Endothelial cell of umbilical vein (primary cell): Measurements from ENCODE around the gene TNFRSF14.

ENCODE experiments used
- CTCF ChIP-seq, 2 donors: IDR thresholded peaks; 1 replicate in 1 of 2; 2 replicates in 1 of 2; pipeline ENCODE4 v1.5.1; 2011; ENCODE audit warnings: low read length in 2 of 2, mild to moderate bottlenecking in 2 of 2, moderate library complexity in 2 of 2, control low read depth in 1 of 2, inconsistent platforms in 1 of 2, low read depth in 1 of 2; ENCODE audit not compliant: insufficient read depth in 1 of 2; ENCODE audit errors: extremely low read depth in 1 of 2
- EZH2 ChIP-seq: IDR thresholded peaks from 2 replicates; pipeline ENCODE4 v1.6.1; 2012; ENCODE audit warnings: borderline replicate concordance, low read depth, mild to moderate bottlenecking, moderate library complexity, low read length, inconsistent platforms; ENCODE audit not compliant: severe bottlenecking
- FOS ChIP-seq: IDR thresholded peaks from 2 replicates; pipeline ENCODE4 v1.6.1; 2011; ENCODE audit warnings: mild to moderate bottlenecking, low read length, moderate library complexity, borderline replicate concordance; ENCODE audit not compliant: insufficient read depth
- GATA2 ChIP-seq: IDR thresholded peaks from 2 replicates; pipeline ENCODE4 v1.7.0; 2011; ENCODE audit warnings: low read depth, mild to moderate bottlenecking, moderate library complexity, mixed read lengths, low read length; ENCODE audit not compliant: insufficient read length, insufficient read depth
- JUN ChIP-seq: IDR thresholded peaks from 2 replicates; pipeline ENCODE4 v1.6.1; 2011; ENCODE audit warnings: borderline replicate concordance, low read depth; ENCODE audit not compliant: insufficient read length, insufficient read depth
- MAX ChIP-seq: IDR thresholded peaks from 2 replicates; pipeline ENCODE4 v1.6.1; 2011; ENCODE audit not compliant: insufficient read depth, insufficient read length
- POLR2A ChIP-seq: IDR thresholded peaks from 2 replicates; pipeline ENCODE4 v1.6.1; 2012; ENCODE audit warnings: low read depth, mild to moderate bottlenecking, control low read depth, low read length

- TF ChIP-seq CTCF (IDR thresholded peaks at IDR 0.05; ENCODE audit: extremely low read depth in 1 of 2, insufficient read depth in 1 of 2, low read depth in 1 of 2, low read length in 2 of 2), result no peak
- no peak for TF ChIP-seq MAX
- TF ChIP-seq JUN, result no peak
- TF ChIP-seq GATA2, result no peak
- TF ChIP-seq FOS, result no peak
- TF ChIP-seq POLR2A, result no peak
- no peak for TF ChIP-seq EZH2
Measured at GRCh38 chr1:2571348-2571747, 15.2 kb downstream of the TNFRSF14 start.
